Activated T-cell treated with anti-CD3 and anti-CD28 coated beads, Interleukin-2, amount 50 U/mL, for 72 hours (primary cell): ENCODE results near the gene ELF1. TPM values are rescaled to one million over a fixed set of nuclear protein-coding genes. Genes with fewer than 3 reads are reported as not detected.
"Not testable (repeated sequence)": the region's sequence is repeated elsewhere in the genome, so short reads cannot be mapped to it uniquely, and the experiment has no call there.

ENCODE experiments used
- ATAC-seq, 2 donors: fragments of 150-1000 bp; cut with Tn5 transposase; replicated peaks in 1 of 2; 2 replicates each; pipeline ENCODE4 v1.10.0; 2021; ENCODE audit warnings: moderate library complexity in 2 of 2, mild to moderate bottlenecking in 1 of 2
- DNase-seq, 2 donors: peaks; one replicate each; pipeline ENCODE4 v3.0.0; 2021 to 2022; ENCODE audit warnings: mixed read lengths in 1 of 2
- H3K27ac Mint-ChIP-seq: one replicate; pipeline ENCODE4 v1.8.0; 2022; ENCODE audit warnings: mild to moderate bottlenecking, moderate library complexity, mixed read lengths
- H3K27me3 Mint-ChIP-seq: one replicate; pipeline ENCODE4 v1.8.0; 2022; ENCODE audit warnings: low read depth, mixed read lengths
- H3K36me3 Mint-ChIP-seq, 2 donors: one replicate each; pipeline ENCODE4 v1.8.0; 2022; ENCODE audit warnings: mixed read lengths in 2 of 2, mild to moderate bottlenecking in 1 of 2; ENCODE audit not compliant: insufficient read depth in 2 of 2
- H3K4me1 Mint-ChIP-seq: one replicate; pipeline ENCODE4 v1.8.0; 2022; ENCODE audit warnings: low read depth, mixed read lengths
- H3K4me3 Mint-ChIP-seq, 2 donors: one replicate each; pipeline ENCODE4 v1.8.0; 2022; ENCODE audit warnings: mild to moderate bottlenecking in 2 of 2, mixed read lengths in 2 of 2, moderate library complexity in 2 of 2
- H3K9me3 Mint-ChIP-seq, 2 donors: one replicate each; pipeline ENCODE4 v1.8.0; 2022; ENCODE audit warnings: mixed read lengths in 2 of 2
- total RNA-seq, 2 donors: library from RNA; stranded (reverse); gene quantifications; one replicate each; pipeline ENCODE4 v1.2.3, GENCODE V29; 2022

The ELF1 gene
- total RNA-seq, 2 donors from 2014 or later: 106 to 117 TPM

- ATAC-seq: peak; percentile 13 to 40
Observed at GRCh38 chr13:40961826-40962225, 57.3 kb downstream of the ELF1 start.

GRCh38 chr13:40961214-40961613, 57.9 kb downstream of the ELF1 start:
- Mint-ChIP-seq H3K27ac (peak overlapping the region; percentile 34), H3K4me1 (peaks cover 79% of the 10 kb centered on the region), H3K4me3 (peak overlapping the region in 1 of 2 donors; percentile 13), H3K27me3 (no peaks in the 10 kb centered on the region), H3K36me3 (peaks cover 10 to 34% of the 10 kb centered on the region in 2 donors), H3K9me3 (no peaks in the 10 kb centered on the region)
- ATAC-seq: no peak
- DNase-seq: no peak

More at GRCh38 chr13:40961826-40962225, 57.3 kb downstream of the ELF1 start:
- Mint-ChIP-seq H3K4me1 (peaks cover 85% of the 10 kb centered on the region), H3K27ac (peak overlapping the region; percentile 34), H3K9me3 (no peaks in the 10 kb centered on the region), H3K27me3 (no peaks in the 10 kb centered on the region), H3K36me3 (peaks cover 10 to 28% of the 10 kb centered on the region in 2 donors), H3K4me3 (peak overlapping the region; percentile 11 to 13)
- DNase-seq: no peak

DNA sequence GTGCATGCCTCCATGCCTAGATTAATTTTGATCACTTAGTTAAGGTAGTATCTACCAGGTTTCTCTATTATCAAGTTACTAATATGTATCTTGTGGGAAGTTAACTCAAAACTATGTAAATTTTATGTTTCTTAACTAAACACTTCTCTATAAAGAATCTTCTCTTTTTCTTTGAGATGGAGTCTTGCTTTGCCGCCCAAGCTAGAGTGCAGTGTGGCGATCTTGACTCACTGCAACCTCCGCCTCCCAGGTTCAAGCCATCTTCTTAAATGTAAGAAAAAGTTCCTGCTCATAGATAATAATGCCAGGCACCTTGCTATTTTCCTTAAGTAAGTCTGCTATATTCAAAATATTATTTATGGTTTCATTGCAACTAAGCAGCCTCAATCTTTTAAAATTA, 58.4 kb downstream of the ELF1 start:
- H3K27ac Mint-ChIP-seq: no peak overlapping the region
- ATAC-seq (no peak), DNase-seq (no peak)
- peaks cover 10 to 34% of the 10 kb centered on the region in 2 donors for H3K36me3 Mint-ChIP-seq
- H3K9me3 Mint-ChIP-seq: no peaks in the 10 kb centered on the region
- no peaks in the 10 kb centered on the region for H3K27me3 Mint-ChIP-seq
- peaks cover 74% of the 10 kb centered on the region for H3K4me1 Mint-ChIP-seq
- H3K4me3 Mint-ChIP-seq: no peak overlapping the region

- no peak overlapping the region for H3K4me3 Mint-ChIP-seq
- H3K36me3 Mint-ChIP-seq: peaks cover 12 to 36% of the 10 kb centered on the region in 2 donors
- DNase-seq (no peak), ATAC-seq (no peak)
- H3K9me3 Mint-ChIP-seq: no peaks in the 10 kb centered on the region
- H3K4me1 Mint-ChIP-seq: peaks cover 53% of the 10 kb centered on the region
- no peaks in the 10 kb centered on the region for H3K27me3 Mint-ChIP-seq
- peak overlapping the region; percentile 80 for H3K27ac Mint-ChIP-seq
Observed at GRCh38 chr13:40958655-40959054, 60.5 kb downstream of the ELF1 start.

DNA sequence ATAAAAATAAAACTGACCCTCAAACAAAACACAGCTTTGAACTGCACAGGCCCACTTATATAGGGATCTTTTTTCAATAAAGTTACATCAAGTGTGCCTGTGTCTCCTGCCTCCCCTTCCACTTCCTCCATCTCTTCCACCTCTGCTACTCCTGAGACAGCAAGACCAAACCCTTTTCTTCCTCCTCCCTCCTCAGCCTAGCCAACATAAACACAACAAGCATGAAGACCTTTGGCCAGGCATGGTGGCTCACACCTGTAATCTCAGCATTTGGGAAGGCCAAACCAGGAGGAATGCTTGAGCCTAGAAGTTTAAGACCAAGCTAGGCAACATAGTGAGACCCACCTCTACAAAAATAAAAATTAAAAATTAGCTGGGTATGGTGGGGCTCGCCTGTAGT, 72.6 kb downstream of the ELF1 start:
- ATAC-seq (no peak), DNase-seq (no peak)
- Mint-ChIP-seq H3K9me3 (no peaks in the 10 kb centered on the region), H3K27ac (peak overlapping the region; percentile 49), H3K4me3 (no peak overlapping the region), H3K36me3 (peaks cover 7 to 53% of the 10 kb centered on the region in 2 donors), H3K27me3 (no peaks in the 10 kb centered on the region), H3K4me1 (peaks cover 21% of the 10 kb centered on the region)

DNA sequence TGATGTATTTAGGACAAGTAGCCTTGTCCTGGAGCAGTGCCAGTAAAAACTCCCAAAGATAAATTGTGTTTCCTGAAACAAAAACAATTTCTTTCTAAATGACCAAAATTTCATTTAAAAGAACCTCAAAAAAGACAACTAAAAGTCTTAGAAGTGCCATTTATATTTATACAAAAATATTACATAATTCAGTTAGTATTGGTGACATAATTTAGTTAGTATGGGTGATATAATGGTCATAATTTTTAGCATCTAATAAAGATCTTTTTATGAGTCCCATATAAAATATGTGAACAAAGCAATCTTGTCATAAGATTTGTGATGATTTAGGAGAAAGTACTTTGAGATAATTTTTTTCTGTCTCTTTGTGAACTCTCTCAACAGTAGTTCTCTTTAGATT, 76.0 kb downstream of the ELF1 start:
- Mint-ChIP-seq H3K27ac (peak overlapping the region; percentile 64), H3K27me3 (no peaks in the 10 kb centered on the region), H3K36me3 (peaks cover 9 to 43% of the 10 kb centered on the region in 2 donors), H3K9me3 (no peaks in the 10 kb centered on the region), H3K4me3 (no peak overlapping the region), H3K4me1 (peaks cover 17% of the 10 kb centered on the region)
- DNase-seq (no peak), ATAC-seq (no peak)

DNA sequence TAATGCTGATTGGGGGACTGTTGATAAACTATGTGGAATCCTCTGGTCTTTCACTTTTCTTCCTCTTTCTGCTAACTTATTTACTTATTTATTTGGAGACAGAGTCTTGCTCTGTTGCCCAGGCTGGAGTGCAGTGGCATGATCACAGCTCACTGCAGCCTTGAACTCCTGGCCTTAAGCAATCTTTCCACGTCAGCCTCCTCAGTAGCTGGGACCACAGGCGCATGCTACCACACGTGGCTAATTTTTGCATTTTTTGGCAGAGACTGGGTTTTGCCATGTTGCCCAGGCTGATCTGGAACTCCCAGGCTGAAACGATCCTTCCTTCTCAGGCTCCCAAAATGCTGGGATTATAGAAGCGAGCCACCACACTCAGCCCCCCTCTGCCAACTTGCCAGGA, 77.5 kb downstream of the ELF1 start:
- Mint-ChIP-seq H3K4me3 (no peak overlapping the region), H3K9me3 (no peaks in the 10 kb centered on the region), H3K27ac (peak overlapping the region; percentile 50), H3K27me3 (no peaks in the 10 kb centered on the region), H3K4me1 (peaks cover 16% of the 10 kb centered on the region), H3K36me3 (peaks cover 8 to 41% of the 10 kb centered on the region in 2 donors)
- ATAC-seq (no peak), DNase-seq (no peak)

- H3K27me3 Mint-ChIP-seq: no peaks in the 10 kb centered on the region
- H3K27ac Mint-ChIP-seq: peak overlapping the region; percentile 50
- H3K9me3 Mint-ChIP-seq: no peaks in the 10 kb centered on the region
- H3K4me3 Mint-ChIP-seq: no peak overlapping the region
- DNase-seq (no peak), ATAC-seq (no peak)
- peaks cover 7 to 41% of the 10 kb centered on the region in 2 donors for H3K36me3 Mint-ChIP-seq
- H3K4me1 Mint-ChIP-seq: peaks cover 11% of the 10 kb centered on the region
Observed at GRCh38 chr13:40940841-40941240, 78.3 kb downstream of the ELF1 start.

DNA sequence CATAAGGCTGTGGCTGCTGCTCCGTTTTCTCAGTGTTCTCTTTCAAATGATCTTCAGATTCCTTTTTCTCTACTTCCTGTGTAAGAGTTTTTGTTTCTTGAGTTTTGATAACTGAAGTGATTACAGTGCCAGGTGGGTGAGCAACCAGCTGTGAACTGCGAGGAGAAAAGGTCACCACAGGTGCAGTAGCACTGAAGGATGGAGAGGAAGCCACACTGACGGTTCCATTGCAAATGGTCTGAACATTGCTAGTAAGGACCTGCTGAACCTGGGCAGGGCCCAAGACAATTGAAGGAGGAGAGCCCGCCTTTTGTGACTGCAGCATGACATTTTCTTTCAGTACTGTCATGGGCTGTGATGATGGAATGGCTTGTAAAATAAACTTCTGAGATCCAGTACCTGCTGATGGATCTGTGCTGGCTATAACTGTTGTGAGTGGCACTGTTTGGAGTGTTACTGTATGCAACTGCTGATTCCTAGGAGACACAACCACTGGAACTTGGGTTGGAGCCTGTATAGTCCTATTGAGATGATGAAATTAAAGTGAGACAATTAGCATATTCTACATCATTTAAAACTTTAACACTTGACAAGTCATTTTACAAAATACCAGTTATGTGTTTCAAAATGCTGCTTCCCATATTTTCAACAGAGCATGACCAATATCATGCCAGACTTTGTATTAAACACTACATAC, 85.5 kb downstream of the ELF1 start:
- peak overlapping the region; percentile 86 for H3K27ac Mint-ChIP-seq
- peaks cover 5 to 31% of the 10 kb centered on the region in 2 donors for H3K36me3 Mint-ChIP-seq
- DNase-seq: no peak
- ATAC-seq: peak; percentile 24 to 50
- no peaks in the 10 kb centered on the region for H3K27me3 Mint-ChIP-seq
- H3K4me1 Mint-ChIP-seq: peaks cover 33% of the 10 kb centered on the region
- H3K4me3 Mint-ChIP-seq: peak overlapping the region in 1 of 2 donors; percentile 51
- no peaks in the 10 kb centered on the region for H3K9me3 Mint-ChIP-seq

DNA sequence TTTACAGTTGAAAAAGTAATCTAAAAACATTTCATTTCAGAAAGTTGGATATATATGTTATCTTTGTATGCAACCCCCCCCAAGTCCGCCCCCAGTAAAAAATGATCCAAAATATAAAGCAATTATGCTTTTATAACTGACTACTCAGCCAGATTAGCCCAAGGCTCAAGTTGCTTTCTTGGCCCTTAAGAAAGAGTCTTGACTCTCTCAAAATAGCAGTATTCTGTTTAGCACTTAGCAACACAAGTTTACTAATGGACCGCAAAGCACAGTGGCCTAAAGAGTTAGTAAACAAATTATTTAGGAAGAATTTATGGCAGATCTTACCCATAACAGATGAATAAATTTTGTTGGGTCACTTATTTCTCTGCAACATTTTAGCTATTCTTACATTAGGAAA, 86.9 kb downstream of the ELF1 start:
- DNase-seq: no peak
- Mint-ChIP-seq H3K9me3 (no peaks in the 10 kb centered on the region), H3K4me3 (no peak overlapping the region), H3K4me1 (peaks cover 30% of the 10 kb centered on the region), H3K27ac (peak overlapping the region; percentile 38), H3K27me3 (no peaks in the 10 kb centered on the region), H3K36me3 (peaks cover 5 to 30% of the 10 kb centered on the region in 2 donors)
- ATAC-seq: no peak

DNA sequence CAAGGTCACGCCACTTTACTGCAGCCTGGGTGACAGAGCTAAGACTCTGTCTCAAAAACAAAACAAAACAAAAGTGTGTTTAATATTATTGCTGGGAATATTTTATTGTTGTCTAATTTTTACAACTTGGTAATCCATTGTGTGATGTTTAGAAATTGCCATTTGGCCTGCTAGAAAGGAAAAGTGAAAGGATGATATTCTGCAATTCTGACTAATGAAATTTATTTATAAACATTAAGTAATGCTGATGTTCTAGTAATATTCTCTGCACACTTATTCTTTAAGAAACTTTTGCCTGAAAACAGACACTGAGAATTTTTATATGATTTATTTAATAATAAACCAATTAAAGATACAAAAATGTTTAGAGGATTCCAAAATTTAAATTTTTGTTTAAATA, 87.4 kb downstream of the ELF1 start:
- peaks cover 5 to 25% of the 10 kb centered on the region in 2 donors for H3K36me3 Mint-ChIP-seq
- peaks cover 30% of the 10 kb centered on the region for H3K4me1 Mint-ChIP-seq
- H3K27me3 Mint-ChIP-seq: no peaks in the 10 kb centered on the region
- DNase-seq: no peak
- H3K27ac Mint-ChIP-seq: no peak overlapping the region
- ATAC-seq: no peak
- no peak overlapping the region for H3K4me3 Mint-ChIP-seq
- H3K9me3 Mint-ChIP-seq: no peaks in the 10 kb centered on the region

GRCh38 chr13:40929883-40930282, 89.2 kb downstream of the ELF1 start:
- ATAC-seq: not testable (repeated sequence)
- H3K36me3 Mint-ChIP-seq: peaks cover 5 to 19% of the 10 kb centered on the region in 2 donors

GRCh38 chr13:40928980-40929379, 90.1 kb downstream of the ELF1 start:
- no peak for DNase-seq
- Mint-ChIP-seq H3K4me3 (no peak overlapping the region), H3K4me1 (peaks cover 18% of the 10 kb centered on the region), H3K9me3 (no peaks in the 10 kb centered on the region), H3K27ac (peak overlapping the region; percentile 82), H3K27me3 (no peaks in the 10 kb centered on the region), H3K36me3 (peaks cover 3 to 17% of the 10 kb centered on the region in 2 donors)
- no peak for ATAC-seq

More at GRCh38 chr13:40929883-40930282, 89.2 kb downstream of the ELF1 start:
- H3K27ac Mint-ChIP-seq: peak overlapping the region; percentile 54
- DNase-seq, H3K27me3 Mint-ChIP-seq, H3K4me3 Mint-ChIP-seq, H3K9me3 Mint-ChIP-seq: not testable (repeated sequence)
- peaks cover 26% of the 10 kb centered on the region for H3K4me1 Mint-ChIP-seq

GRCh38 chr13:40927929-40928328, 91.2 kb downstream of the ELF1 start:
- Mint-ChIP-seq H3K36me3 (peaks cover 1 to 12% of the 10 kb centered on the region in 2 donors), H3K27ac (no peak overlapping the region), H3K9me3 (no peaks in the 10 kb centered on the region), H3K4me3 (no peak overlapping the region), H3K27me3 (no peaks in the 10 kb centered on the region), H3K4me1 (peaks cover 9% of the 10 kb centered on the region)
- DNase-seq (no peak), ATAC-seq (peak in 1 of 2 donors; percentile 20)
